ENCODE results near the gene TEX54. TPM values are rescaled to one million over a fixed set of nuclear protein-coding genes. Genes with fewer than 3 reads are reported as not detected.

TEX54 gene
- total and polyA plus RNA-seq, 2 of the 13 experiments (the other 11 are each of a cell fraction or from before 2014, with no cell fraction given): not detected

DNA sequence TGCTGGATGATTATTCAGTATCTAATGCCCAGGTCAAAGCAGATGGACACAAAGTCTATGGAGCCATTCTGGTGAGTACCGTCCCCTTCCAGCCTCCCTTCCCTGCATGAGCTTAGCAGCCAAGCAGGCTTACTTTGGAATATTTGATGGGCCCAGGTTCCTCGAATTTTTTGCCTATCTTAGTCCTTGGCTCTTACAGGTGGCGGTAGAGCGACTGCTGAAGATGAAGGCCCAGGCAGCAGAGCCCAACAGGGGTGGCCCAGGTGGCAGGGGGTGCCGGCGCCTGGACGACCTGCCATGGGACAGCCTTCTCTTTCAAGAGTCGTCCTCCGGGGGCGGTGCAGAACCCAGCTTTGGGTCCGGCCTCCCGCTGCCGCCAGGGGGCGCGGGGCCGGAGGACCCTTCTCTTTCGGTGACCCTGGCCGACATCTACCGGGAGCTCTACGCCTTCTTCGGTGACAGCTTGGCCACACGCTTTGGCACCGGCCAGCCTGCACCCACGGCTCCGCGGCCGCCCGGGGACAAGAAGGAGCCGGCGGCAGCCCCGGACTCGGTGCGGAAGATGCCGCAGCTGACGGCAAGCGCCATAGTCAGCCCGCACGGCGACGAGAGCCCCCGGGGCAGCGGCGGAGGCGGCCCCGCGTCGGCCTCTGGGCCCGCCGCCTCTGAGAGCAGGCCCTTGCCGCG is 46.2 kb downstream of the TEX54 start (continued):
- TF ChIP-seq, protein P1, sequence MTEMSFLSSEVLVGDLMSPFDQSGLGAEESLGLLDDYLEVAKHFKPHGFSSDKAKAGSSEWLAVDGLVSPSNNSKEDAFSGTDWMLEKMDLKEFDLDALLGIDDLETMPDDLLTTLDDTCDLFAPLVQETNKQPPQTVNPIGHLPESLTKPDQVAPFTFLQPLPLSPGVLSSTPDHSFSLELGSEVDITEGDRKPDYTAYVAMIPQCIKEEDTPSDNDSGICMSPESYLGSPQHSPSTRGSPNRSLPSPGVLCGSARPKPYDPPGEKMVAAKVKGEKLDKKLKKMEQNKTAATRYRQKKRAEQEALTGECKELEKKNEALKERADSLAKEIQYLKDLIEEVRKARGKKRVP (CRISPR knock-in tag; IDR thresholded peaks at IDR 0.05): no peak
- TF ChIP-seq, protein P2, sequence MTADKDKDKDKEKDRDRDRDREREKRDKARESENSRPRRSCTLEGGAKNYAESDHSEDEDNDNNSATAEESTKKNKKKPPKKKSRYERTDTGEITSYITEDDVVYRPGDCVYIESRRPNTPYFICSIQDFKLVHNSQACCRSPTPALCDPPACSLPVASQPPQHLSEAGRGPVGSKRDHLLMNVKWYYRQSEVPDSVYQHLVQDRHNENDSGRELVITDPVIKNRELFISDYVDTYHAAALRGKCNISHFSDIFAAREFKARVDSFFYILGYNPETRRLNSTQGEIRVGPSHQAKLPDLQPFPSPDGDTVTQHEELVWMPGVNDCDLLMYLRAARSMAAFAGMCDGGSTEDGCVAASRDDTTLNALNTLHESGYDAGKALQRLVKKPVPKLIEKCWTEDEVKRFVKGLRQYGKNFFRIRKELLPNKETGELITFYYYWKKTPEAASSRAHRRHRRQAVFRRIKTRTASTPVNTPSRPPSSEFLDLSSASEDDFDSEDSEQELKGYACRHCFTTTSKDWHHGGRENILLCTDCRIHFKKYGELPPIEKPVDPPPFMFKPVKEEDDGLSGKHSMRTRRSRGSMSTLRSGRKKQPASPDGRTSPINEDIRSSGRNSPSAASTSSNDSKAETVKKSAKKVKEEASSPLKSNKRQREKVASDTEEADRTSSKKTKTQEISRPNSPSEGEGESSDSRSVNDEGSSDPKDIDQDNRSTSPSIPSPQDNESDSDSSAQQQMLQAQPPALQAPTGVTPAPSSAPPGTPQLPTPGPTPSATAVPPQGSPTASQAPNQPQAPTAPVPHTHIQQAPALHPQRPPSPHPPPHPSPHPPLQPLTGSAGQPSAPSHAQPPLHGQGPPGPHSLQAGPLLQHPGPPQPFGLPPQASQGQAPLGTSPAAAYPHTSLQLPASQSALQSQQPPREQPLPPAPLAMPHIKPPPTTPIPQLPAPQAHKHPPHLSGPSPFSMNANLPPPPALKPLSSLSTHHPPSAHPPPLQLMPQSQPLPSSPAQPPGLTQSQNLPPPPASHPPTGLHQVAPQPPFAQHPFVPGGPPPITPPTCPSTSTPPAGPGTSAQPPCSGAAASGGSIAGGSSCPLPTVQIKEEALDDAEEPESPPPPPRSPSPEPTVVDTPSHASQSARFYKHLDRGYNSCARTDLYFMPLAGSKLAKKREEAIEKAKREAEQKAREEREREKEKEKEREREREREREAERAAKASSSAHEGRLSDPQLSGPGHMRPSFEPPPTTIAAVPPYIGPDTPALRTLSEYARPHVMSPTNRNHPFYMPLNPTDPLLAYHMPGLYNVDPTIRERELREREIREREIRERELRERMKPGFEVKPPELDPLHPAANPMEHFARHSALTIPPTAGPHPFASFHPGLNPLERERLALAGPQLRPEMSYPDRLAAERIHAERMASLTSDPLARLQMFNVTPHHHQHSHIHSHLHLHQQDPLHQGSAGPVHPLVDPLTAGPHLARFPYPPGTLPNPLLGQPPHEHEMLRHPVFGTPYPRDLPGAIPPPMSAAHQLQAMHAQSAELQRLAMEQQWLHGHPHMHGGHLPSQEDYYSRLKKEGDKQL (CRISPR knock-in tag; IDR thresholded peaks at IDR 0.05; ENCODE audit: low read depth): no peak
- no peak for TF ChIP-seq TMF1 (CRISPR knock-in tag; IDR thresholded peaks at IDR 0.05; ENCODE audit: low read depth)
- TF ChIP-seq, protein P3, sequence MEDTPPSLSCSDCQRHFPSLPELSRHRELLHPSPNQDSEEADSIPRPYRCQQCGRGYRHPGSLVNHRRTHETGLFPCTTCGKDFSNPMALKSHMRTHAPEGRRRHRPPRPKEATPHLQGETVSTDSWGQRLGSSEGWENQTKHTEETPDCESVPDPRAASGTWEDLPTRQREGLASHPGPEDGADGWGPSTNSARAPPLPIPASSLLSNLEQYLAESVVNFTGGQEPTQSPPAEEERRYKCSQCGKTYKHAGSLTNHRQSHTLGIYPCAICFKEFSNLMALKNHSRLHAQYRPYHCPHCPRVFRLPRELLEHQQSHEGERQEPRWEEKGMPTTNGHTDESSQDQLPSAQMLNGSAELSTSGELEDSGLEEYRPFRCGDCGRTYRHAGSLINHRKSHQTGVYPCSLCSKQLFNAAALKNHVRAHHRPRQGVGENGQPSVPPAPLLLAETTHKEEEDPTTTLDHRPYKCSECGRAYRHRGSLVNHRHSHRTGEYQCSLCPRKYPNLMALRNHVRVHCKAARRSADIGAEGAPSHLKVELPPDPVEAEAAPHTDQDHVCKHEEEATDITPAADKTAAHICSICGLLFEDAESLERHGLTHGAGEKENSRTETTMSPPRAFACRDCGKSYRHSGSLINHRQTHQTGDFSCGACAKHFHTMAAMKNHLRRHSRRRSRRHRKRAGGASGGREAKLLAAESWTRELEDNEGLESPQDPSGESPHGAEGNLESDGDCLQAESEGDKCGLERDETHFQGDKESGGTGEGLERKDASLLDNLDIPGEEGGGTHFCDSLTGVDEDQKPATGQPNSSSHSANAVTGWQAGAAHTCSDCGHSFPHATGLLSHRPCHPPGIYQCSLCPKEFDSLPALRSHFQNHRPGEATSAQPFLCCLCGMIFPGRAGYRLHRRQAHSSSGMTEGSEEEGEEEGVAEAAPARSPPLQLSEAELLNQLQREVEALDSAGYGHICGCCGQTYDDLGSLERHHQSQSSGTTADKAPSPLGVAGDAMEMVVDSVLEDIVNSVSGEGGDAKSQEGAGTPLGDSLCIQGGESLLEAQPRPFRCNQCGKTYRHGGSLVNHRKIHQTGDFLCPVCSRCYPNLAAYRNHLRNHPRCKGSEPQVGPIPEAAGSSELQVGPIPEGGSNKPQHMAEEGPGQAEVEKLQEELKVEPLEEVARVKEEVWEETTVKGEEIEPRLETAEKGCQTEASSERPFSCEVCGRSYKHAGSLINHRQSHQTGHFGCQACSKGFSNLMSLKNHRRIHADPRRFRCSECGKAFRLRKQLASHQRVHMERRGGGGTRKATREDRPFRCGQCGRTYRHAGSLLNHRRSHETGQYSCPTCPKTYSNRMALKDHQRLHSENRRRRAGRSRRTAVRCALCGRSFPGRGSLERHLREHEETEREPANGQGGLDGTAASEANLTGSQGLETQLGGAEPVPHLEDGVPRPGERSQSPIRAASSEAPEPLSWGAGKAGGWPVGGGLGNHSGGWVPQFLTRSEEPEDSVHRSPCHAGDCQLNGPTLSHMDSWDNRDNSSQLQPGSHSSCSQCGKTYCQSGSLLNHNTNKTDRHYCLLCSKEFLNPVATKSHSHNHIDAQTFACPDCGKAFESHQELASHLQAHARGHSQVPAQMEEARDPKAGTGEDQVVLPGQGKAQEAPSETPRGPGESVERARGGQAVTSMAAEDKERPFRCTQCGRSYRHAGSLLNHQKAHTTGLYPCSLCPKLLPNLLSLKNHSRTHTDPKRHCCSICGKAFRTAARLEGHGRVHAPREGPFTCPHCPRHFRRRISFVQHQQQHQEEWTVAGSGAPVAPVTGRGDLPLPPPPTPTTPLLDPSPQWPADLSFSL (CRISPR knock-in tag; IDR thresholded peaks at IDR 0.05): no peak
- TF ChIP-seq, protein P4, sequence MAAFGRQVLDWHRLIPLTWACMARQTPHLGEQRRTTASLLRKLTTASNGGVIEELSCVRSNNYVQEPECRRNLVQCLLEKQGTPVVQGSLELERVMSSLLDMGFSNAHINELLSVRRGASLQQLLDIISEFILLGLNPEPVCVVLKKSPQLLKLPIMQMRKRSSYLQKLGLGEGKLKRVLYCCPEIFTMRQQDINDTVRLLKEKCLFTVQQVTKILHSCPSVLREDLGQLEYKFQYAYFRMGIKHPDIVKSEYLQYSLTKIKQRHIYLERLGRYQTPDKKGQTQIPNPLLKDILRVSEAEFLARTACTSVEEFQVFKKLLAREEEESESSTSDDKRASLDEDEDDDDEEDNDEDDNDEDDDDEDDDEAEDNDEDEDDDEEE (CRISPR knock-in tag; IDR thresholded peaks at IDR 0.05): peak; percentile 58; the same call in 1 of the 2 replicates
- TF ChIP-seq, protein P5, sequence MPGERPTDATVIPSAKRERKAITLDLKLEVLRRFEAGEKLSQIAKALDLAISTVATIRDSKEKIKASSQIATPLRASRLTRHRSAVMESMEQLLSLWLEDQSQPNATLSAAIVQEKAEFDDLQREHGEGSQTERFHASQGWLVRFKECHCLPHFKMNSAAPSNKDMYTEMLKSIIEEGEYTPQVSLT (CRISPR knock-in tag; IDR thresholded peaks at IDR 0.05; ENCODE audit: borderline replicate concordance, low read depth): no peak
